Ectodermal cell (in vitro differentiated cells): ENCODE data around the gene PNKD.

ENCODE experiments used
- H3K27ac ChIP-seq: 2 replicates; pipeline ENCODE4 v1.7.0; 2013; ENCODE audit warnings: mild to moderate bottlenecking, low read depth, low read length; ENCODE audit not compliant: insufficient read depth, poor library complexity, severe bottlenecking
- H3K27me3 ChIP-seq: 2 replicates; pipeline ENCODE4 v1.7.0; 2013; ENCODE audit warnings: mild to moderate bottlenecking, low read length; ENCODE audit not compliant: insufficient read depth, control insufficient read depth, poor library complexity, severe bottlenecking
- H3K36me3 ChIP-seq: one replicate; pipeline ENCODE4 v1.7.0; 2013; ENCODE audit warnings: low read length; ENCODE audit not compliant: control insufficient read depth, insufficient read depth
- H3K4me1 ChIP-seq: one replicate; pipeline ENCODE4 v1.7.0; 2013; ENCODE audit warnings: low read length; ENCODE audit not compliant: control insufficient read depth, insufficient read depth
- H3K4me3 ChIP-seq: 2 replicates; pipeline ENCODE4 v1.7.0; 2013; ENCODE audit warnings: low read depth, low read length, control low read depth; ENCODE audit not compliant: insufficient read depth
- H3K9me3 ChIP-seq: 2 replicates; pipeline ENCODE4 v1.7.0; 2013; ENCODE audit warnings: mild to moderate bottlenecking, low read length, moderate library complexity; ENCODE audit not compliant: control insufficient read depth
- WGBS, 2 experiments: methylation state at CpG; one replicate each; pipeline ENCODE4 v1.1.7; 2013; ENCODE audit warnings: missing lambda C conversion rate in 2 of 2; 5-methylcytosine and 5-hydroxymethylcytosine counted together

Gene PNKD

GRCh38 chr2:218255446-218255845 is 14.9 kb upstream of the PNKD start:
- no peak overlapping the region for H3K27ac ChIP-seq

GRCh38 chr2:218256612-218257350 is 13.5 kb upstream of the PNKD start:
- Histone ChIP-seq H3K27ac (no peak overlapping the region), H3K27me3 (no peaks in the 10 kb centered on the region), H3K4me3 (no peak overlapping the region), H3K9me3 (no peaks in the 10 kb centered on the region), H3K36me3 (peaks cover 23% of the 10 kb centered on the region), H3K4me1 (peaks cover 11% of the 10 kb centered on the region)
- 94 to 97% methylated on average over 13 of the region's 13 CpGs for WGBS, 2 experiments

More at GRCh38 chr2:218255446-218255845, 14.9 kb upstream of the PNKD start:
- no peaks in the 10 kb centered on the region for H3K4me1 ChIP-seq
- no peaks in the 10 kb centered on the region for H3K27me3 ChIP-seq
- H3K36me3 ChIP-seq: peaks cover 23% of the 10 kb centered on the region
- H3K4me3 ChIP-seq: no peak overlapping the region
- H3K9me3 ChIP-seq: no peaks in the 10 kb centered on the region
- 86% methylated on average over 6 of the region's 6 CpGs for WGBS, 2 experiments

- Histone ChIP-seq H3K4me1 (peaks cover 13% of the 10 kb centered on the region), H3K36me3 (peaks cover 19% of the 10 kb centered on the region), H3K4me3 (no peak overlapping the region), H3K27me3 (no peaks in the 10 kb centered on the region), H3K9me3 (no peaks in the 10 kb centered on the region), H3K27ac (no peak overlapping the region)
- WGBS, 2 experiments: 73 to 75% methylated on average over 8 of the region's 8 CpGs
Measured at GRCh38 chr2:218257390-218257981, 12.8 kb upstream of the PNKD start.

GRCh38 chr2:218259099-218259961 is 11.0 kb upstream of the PNKD start:
- Histone ChIP-seq H3K27ac (no peak overlapping the region), H3K9me3 (no peaks in the 10 kb centered on the region), H3K36me3 (peaks cover 12% of the 10 kb centered on the region), H3K27me3 (no peaks in the 10 kb centered on the region), H3K4me1 (peaks cover 13% of the 10 kb centered on the region), H3K4me3 (no peak overlapping the region)
- WGBS, 2 experiments: 82 to 86% methylated on average over 15 of the region's 15 CpGs

- Histone ChIP-seq H3K27me3 (no peaks in the 10 kb centered on the region), H3K27ac (no peak overlapping the region), H3K9me3 (no peaks in the 10 kb centered on the region), H3K4me1 (peaks cover 13% of the 10 kb centered on the region), H3K36me3 (peaks cover 15% of the 10 kb centered on the region), H3K4me3 (no peak overlapping the region)
- 87 to 93% methylated on average over 5 of the region's 5 CpGs for WGBS, 2 experiments
Measured at GRCh38 chr2:218260166-218260565, 10.2 kb upstream of the PNKD start.

- peaks cover 13% of the 10 kb centered on the region for H3K4me1 ChIP-seq
- H3K27ac ChIP-seq: peak within 1 kb of the TSS; percentile 50
- peaks cover 15% of the 10 kb centered on the region for H3K36me3 ChIP-seq
- 38 to 44% methylated on average over 9 to 10 of the region's 10 CpGs for WGBS, 2 experiments
- H3K4me3 ChIP-seq: no peak within 1 kb of the TSS
- no peaks in the 10 kb centered on the region for H3K9me3 ChIP-seq
- no peaks in the 10 kb centered on the region for H3K27me3 ChIP-seq
Measured at GRCh38 chr2:218260742-218261422, 9.4 kb upstream of the PNKD start, which contains the start of gene GPBAR1. Gene GPBAR1 (plus strand): TSS chr2:218261015. CDS start chr2:218262725, 1,710 bp downstream.

- Histone ChIP-seq H3K4me3 (no peak overlapping the region), H3K4me1 (peaks cover 13% of the 10 kb centered on the region), H3K9me3 (no peaks in the 10 kb centered on the region), H3K27ac (peak overlapping the region; percentile 50), H3K36me3 (peaks cover 22% of the 10 kb centered on the region), H3K27me3 (no peaks in the 10 kb centered on the region)
- WGBS, 2 experiments: 74 to 75% methylated on average over 8 of the region's 8 CpGs
Measured at GRCh38 chr2:218261423-218262236, 8.7 kb upstream of the PNKD start.

GRCh38 chr2:218262237-218262600 is 8.1 kb upstream of the PNKD start:
- Histone ChIP-seq H3K27ac (peak overlapping the region; percentile 50), H3K4me1 (peaks cover 13% of the 10 kb centered on the region), H3K4me3 (no peak overlapping the region), H3K9me3 (no peaks in the 10 kb centered on the region), H3K27me3 (no peaks in the 10 kb centered on the region), H3K36me3 (peaks cover 24% of the 10 kb centered on the region)
- 94 to 95% methylated on average over 6 of the region's 6 CpGs for WGBS, 2 experiments
